ENCODE measurements around the gene DMXL2.

DMXL2 gene

DNA sequence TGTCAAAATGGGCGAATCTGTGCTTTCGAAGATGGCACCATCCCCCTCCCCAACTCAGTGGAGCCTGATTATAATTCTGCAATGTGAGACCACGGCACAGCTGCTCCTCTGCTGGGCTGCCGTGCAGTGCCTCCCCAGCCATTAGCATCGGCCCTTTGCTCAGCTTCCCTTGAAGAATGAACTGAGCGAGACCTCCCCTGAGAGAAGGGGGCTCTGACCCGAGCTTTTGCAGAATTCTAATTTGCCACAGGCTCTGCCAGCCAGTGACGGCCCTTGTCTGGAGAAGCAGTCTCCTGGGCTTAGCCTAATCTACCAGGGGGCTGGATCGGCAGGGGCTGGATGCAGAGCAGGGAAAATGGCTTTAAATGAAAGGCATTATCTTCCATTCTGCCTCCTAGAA, 223.9 kb downstream of the DMXL2 start:
- no peak for DNase-seq (ENCODE audit: low spot score)
- TF ChIP-seq, protein P1, sequence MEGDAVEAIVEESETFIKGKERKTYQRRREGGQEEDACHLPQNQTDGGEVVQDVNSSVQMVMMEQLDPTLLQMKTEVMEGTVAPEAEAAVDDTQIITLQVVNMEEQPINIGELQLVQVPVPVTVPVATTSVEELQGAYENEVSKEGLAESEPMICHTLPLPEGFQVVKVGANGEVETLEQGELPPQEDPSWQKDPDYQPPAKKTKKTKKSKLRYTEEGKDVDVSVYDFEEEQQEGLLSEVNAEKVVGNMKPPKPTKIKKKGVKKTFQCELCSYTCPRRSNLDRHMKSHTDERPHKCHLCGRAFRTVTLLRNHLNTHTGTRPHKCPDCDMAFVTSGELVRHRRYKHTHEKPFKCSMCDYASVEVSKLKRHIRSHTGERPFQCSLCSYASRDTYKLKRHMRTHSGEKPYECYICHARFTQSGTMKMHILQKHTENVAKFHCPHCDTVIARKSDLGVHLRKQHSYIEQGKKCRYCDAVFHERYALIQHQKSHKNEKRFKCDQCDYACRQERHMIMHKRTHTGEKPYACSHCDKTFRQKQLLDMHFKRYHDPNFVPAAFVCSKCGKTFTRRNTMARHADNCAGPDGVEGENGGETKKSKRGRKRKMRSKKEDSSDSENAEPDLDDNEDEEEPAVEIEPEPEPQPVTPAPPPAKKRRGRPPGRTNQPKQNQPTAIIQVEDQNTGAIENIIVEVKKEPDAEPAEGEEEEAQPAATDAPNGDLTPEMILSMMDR (IDR thresholded peaks at IDR 0.05; ENCODE audit: extremely low read depth, missing control alignments), result no peak
